PC-3 (cell line): Measurements from ENCODE around the gene PSMD1. TPM values are rescaled to one million over a fixed set of nuclear protein-coding genes. Genes with fewer than 3 reads are reported as not detected.

Source experiments
- ATAC-seq: fragments of 200-7000 bp; cut with Tn5 transposase; 2 replicates; pipeline ENCODE4 v1.9.1; 2020; ENCODE audit warnings: mild to moderate bottlenecking, moderate library complexity
- BruUV-seq: library from RNA; stranded (reverse); fragments of 400-500 nt; replicated peaks from 2 replicates; lab custom pipeline; 2021; lab: Mats Ljungman, UMichigan
- CTCF ChIA-PET: fragments of 300-600 bp; sonication (Branson Sonifier 250); formaldehyde crosslinking; loops from one replicate; lab custom pipeline; 2022; ENCODE audit warnings: antibody characterized with exemption; lab: Charles Lee
- POLR2A ChIA-PET: fragments of 300-600 bp; sonication (Branson Sonifier 250); formaldehyde crosslinking; loops from one replicate; lab custom pipeline; 2022; ENCODE audit warnings: antibody characterized with exemption; ENCODE audit not compliant: unreplicated experiment; lab: Charles Lee
- DNase-seq: peaks from one replicate; pipeline ENCODE4 v3.0.0-alpha.2; 2015
- H2AFZ ChIP-seq: fragments of 300-600 bp; sonication (generic); 2 replicates; pipeline ENCODE4 v1.6.0; 2016; ENCODE audit warnings: antibody characterized with exemption, low read length
- H3F3A ChIP-seq: fragments of 300-600 bp; sonication (generic); one replicate; pipeline ENCODE4 v1.6.0; 2017; ENCODE audit warnings: antibody characterized with exemption, low read length, control low read depth, mild to moderate bottlenecking; ENCODE audit not compliant: unreplicated experiment
- H3K27ac ChIP-seq: fragments of 300-600 bp; sonication (generic); 2 replicates; pipeline ENCODE4 v1.5.1; 2016; ENCODE audit warnings: mild to moderate bottlenecking, low read length
- H3K27me3 ChIP-seq: fragments of 300-600 bp; sonication (generic); 2 replicates; pipeline ENCODE4 v1.6.1; 2016; ENCODE audit warnings: low read length, mixed read lengths
- H3K36me3 ChIP-seq: fragments of 300-600 bp; sonication (generic); 2 replicates; pipeline ENCODE4 v1.6.1; 2016; ENCODE audit warnings: low read depth, mixed run types, low read length, mixed read lengths
- H3K4me1 ChIP-seq: fragments of 300-600 bp; sonication (generic); 2 replicates; pipeline ENCODE4 v1.5.1; 2016; ENCODE audit warnings: low read length; ENCODE audit not compliant: insufficient read depth
- H3K4me2 ChIP-seq: fragments of 300-600 bp; sonication (generic); 2 replicates; pipeline ENCODE4 v1.6.0; 2016; ENCODE audit warnings: low read length
- H3K4me3 ChIP-seq: fragments of 300-600 bp; sonication (generic); 2 replicates; pipeline ENCODE4 v1.5.1; 2016; ENCODE audit warnings: mild to moderate bottlenecking, low read length, mixed read lengths
- H3K79me2 ChIP-seq: fragments of 300-600 bp; sonication (generic); 2 replicates; pipeline ENCODE4 v1.6.1; 2017; ENCODE audit warnings: low read length, mixed read lengths
- H3K9ac ChIP-seq: fragments of 300-600 bp; sonication (generic); 2 replicates; pipeline ENCODE4 v1.6.0; 2016; ENCODE audit warnings: mild to moderate bottlenecking, low read length
- H3K9me2 ChIP-seq: fragments of 300-600 bp; sonication (generic); replicated peaks from 2 replicates; pipeline ENCODE4 v1.6.1; 2016; ENCODE audit warnings: mixed run types, low read length, mixed read lengths
- H3K9me3 ChIP-seq: fragments of 300-600 bp; sonication (generic); 2 replicates; pipeline ENCODE4 v1.6.1; 2016; ENCODE audit warnings: low read length, mixed read lengths
- H4K20me1 ChIP-seq: fragments of 300-600 bp; sonication (generic); 2 replicates; pipeline ENCODE4 v1.6.1; 2016; ENCODE audit warnings: low read length, mixed read lengths
- EZH2 ChIP-seq: fragments of 300-600 bp; sonication (generic); IDR thresholded peaks from one replicate; pipeline ENCODE4 v1.6.1; 2017; ENCODE audit warnings: antibody characterized with exemption, mild to moderate bottlenecking, low read length; ENCODE audit not compliant: unreplicated experiment
- EZH2phosphoT487 ChIP-seq: fragments of 300-600 bp; sonication (generic); IDR thresholded peaks from 2 replicates; pipeline ENCODE4 v1.6.1; 2018; ENCODE audit warnings: mild to moderate bottlenecking, antibody characterized with exemption, low read length, borderline replicate concordance
- intact Hi-C: fragments of 100-400 bp; cut with micrococcal nuclease; formaldehyde crosslinking; loops from 2 replicates; pipeline ENCODE4 v1.9.0; 2023
- total RNA-seq: library from RNA; depleted of rRNA; stranded (reverse); fragments of >200 nt; gene quantifications from 2 replicates; pipeline ENCODE4 v1.2.3, GENCODE V29; 2014
- TF ChIP-seq, protein P1 (sequence below): fragments of 300-600 bp; sonication (generic); conservative IDR thresholded peaks from 2 replicates; pipeline ENCODE4 v1.5.1; 2017; ENCODE audit warnings: antibody characterized with exemption, low read depth, mild to moderate bottlenecking, low read length

Gene PSMD1
- total RNA-seq, 1 experiment from 2014 or later = 154 TPM

DNA sequence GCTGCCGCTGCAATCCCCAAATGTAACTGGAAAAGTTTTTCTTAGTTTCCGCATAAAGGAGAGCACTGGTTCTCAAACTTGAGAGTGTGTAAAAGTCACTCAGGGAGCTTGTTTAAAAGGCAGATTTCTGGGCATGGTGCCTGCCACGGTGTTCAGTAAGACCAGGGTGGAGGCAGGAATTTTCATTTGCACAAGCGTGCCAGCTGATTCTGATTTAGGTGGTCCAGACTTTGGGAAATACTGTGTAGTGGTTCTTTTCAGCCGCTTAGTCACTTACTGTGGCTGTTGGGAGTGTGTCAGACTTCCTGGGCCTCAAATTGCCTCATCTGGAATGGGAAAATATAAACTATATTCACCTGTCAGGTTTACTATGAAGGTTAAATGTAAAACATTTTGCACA, 142.6 kb downstream of the PSMD1 start:
- TF ChIP-seq EZH2 = no peak
- H3K4me2 ChIP-seq = peak overlapping the region; percentile 75
- H3K36me3 ChIP-seq = no peaks in the 10 kb centered on the region
- POLR2A ChIA-PET = no interaction called here
- DNase-seq = peak; percentile 49
- no peaks in the 10 kb centered on the region for H3F3A ChIP-seq
- no peaks in the 10 kb centered on the region for H3K9me3 ChIP-seq
- H3K27me3 ChIP-seq = no peaks in the 10 kb centered on the region
- no peaks in the 10 kb centered on the region for H4K20me1 ChIP-seq
- peak overlapping the region; percentile 100 for H2AFZ ChIP-seq
- no peaks in the 10 kb centered on the region for H3K9me2 ChIP-seq
- peak overlapping the region; percentile 99 for H3K4me3 ChIP-seq
- H3K27ac ChIP-seq = peak overlapping the region; percentile 12
- peak; percentile 20 for ATAC-seq
- H3K79me2 ChIP-seq = peaks cover 11% of the 10 kb centered on the region; the same call in 1 of the 2 replicates
- H3K9ac ChIP-seq = peak overlapping the region; percentile 64
- BruUV-seq = no TSS peak
- intact Hi-C loops = loop anchor here (5.0 kb wide), 1 partner anchor 97 kb away; no protein-coding TSS in a partner anchor
- peaks cover 27% of the 10 kb centered on the region for H3K4me1 ChIP-seq
- CTCF ChIA-PET = no interaction called here

- intact Hi-C loops = no loop called here
- Histone ChIP-seq H3K36me3 (no peaks in the 10 kb centered on the region), H3K4me1 (peaks cover 27% of the 10 kb centered on the region), H3K4me2 (peak overlapping the region; percentile 75), H3K27ac (no peak overlapping the region), H3K79me2 (peaks cover 11% of the 10 kb centered on the region; the same call in 1 of the 2 replicates), H3K9me2 (no peaks in the 10 kb centered on the region), H3F3A (no peaks in the 10 kb centered on the region), H3K9me3 (no peaks in the 10 kb centered on the region), H3K27me3 (no peaks in the 10 kb centered on the region), H2AFZ (no peak overlapping the region), H4K20me1 (no peaks in the 10 kb centered on the region), H3K9ac (no peak overlapping the region), H3K4me3 (no peak overlapping the region)
- no TSS peak for BruUV-seq
- TF ChIP-seq, protein P1, sequence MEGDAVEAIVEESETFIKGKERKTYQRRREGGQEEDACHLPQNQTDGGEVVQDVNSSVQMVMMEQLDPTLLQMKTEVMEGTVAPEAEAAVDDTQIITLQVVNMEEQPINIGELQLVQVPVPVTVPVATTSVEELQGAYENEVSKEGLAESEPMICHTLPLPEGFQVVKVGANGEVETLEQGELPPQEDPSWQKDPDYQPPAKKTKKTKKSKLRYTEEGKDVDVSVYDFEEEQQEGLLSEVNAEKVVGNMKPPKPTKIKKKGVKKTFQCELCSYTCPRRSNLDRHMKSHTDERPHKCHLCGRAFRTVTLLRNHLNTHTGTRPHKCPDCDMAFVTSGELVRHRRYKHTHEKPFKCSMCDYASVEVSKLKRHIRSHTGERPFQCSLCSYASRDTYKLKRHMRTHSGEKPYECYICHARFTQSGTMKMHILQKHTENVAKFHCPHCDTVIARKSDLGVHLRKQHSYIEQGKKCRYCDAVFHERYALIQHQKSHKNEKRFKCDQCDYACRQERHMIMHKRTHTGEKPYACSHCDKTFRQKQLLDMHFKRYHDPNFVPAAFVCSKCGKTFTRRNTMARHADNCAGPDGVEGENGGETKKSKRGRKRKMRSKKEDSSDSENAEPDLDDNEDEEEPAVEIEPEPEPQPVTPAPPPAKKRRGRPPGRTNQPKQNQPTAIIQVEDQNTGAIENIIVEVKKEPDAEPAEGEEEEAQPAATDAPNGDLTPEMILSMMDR = no peak
- TF ChIP-seq EZH2phosphoT487 = no peak
- TF ChIP-seq EZH2 = no peak
- ChIA-PET CTCF (no interaction called here), POLR2A (no interaction called here)
- peak; percentile 85 for DNase-seq
- peak; percentile 27 for ATAC-seq
Observed at GRCh38 chr2:231200805-231201474, 144.3 kb downstream of the PSMD1 start.

GRCh38 chr2:231201475-231201814, 144.8 kb downstream of the PSMD1 start:
- no peak for TF ChIP-seq EZH2phosphoT487
- no peak for TF ChIP-seq EZH2
- TF ChIP-seq, protein P1 = no peak
- Histone ChIP-seq H3K4me3 (no peak overlapping the region), H2AFZ (no peak overlapping the region), H3K9me3 (no peaks in the 10 kb centered on the region), H3F3A (no peaks in the 10 kb centered on the region), H3K4me1 (peaks cover 27% of the 10 kb centered on the region), H3K36me3 (no peaks in the 10 kb centered on the region; the same call in 1 of the 2 replicates), H4K20me1 (no peaks in the 10 kb centered on the region), H3K9ac (no peak overlapping the region), H3K27ac (no peak overlapping the region), H3K79me2 (peaks cover 11% of the 10 kb centered on the region; the same call in 1 of the 2 replicates), H3K27me3 (no peaks in the 10 kb centered on the region), H3K9me2 (no peaks in the 10 kb centered on the region), H3K4me2 (0 out of 2 replicates have a peak overlapping the region, but pooled peaks have one; percentile 75)
- ATAC-seq (no peak), DNase-seq (no peak)
- intact Hi-C loops = no loop called here
- POLR2A ChIA-PET = no interaction called here
- CTCF ChIA-PET = interaction anchor here (0.6 kb wide), 1 partner anchor 9 kb away, joined by 3 read pairs; no protein-coding TSS in a partner anchor
- BruUV-seq = no TSS peak
